HL-60 (cell line): Measurements from ENCODE around the gene TENM4.

Experiments
- CTCF ChIP-seq: IDR thresholded peaks from one replicate; pipeline ENCODE4 v1.5.1; 2011; ENCODE audit warnings: low read length, control low read depth, inconsistent platforms; ENCODE audit not compliant: insufficient read depth
- GABPA ChIP-seq: IDR thresholded peaks from 2 replicates; pipeline ENCODE4 v1.6.1; 2012; ENCODE audit warnings: low read depth
- REST ChIP-seq: IDR thresholded peaks from 2 replicates; pipeline ENCODE4 v1.6.1; 2012; ENCODE audit warnings: low read depth; ENCODE audit not compliant: insufficient replicate concordance
- SPI1 ChIP-seq: IDR thresholded peaks from 2 replicates; pipeline ENCODE4 v1.6.1; 2012; ENCODE audit warnings: low read depth, mild to moderate bottlenecking, borderline replicate concordance

- TF ChIP-seq REST (no peak), CTCF (no peak), SPI1 (no peak), GABPA (no peak)
These were observed at the start of gene TENM4 for GRCh38 chr11:79440571-79441460.
